Mesenchymal stem cell (in vitro differentiated cells and primary cell): Measurements from ENCODE around the gene SLC5A1.

Experiments
- DNase-seq: peaks from one replicate; pipeline ENCODE4 v3.0.0-alpha.2; 2013
- H2AFZ ChIP-seq: one replicate; pipeline ENCODE4 v1.6.1; 2013; ENCODE audit warnings: low read depth, mild to moderate bottlenecking, control low read depth, inconsistent platforms, low read length, moderate library complexity
- H2AK5ac ChIP-seq: 2 replicates; pipeline ENCODE4 v1.6.1; 2013; ENCODE audit warnings: low read length, moderate library complexity, mild to moderate bottlenecking, inconsistent platforms; ENCODE audit not compliant: severe bottlenecking
- H2BK120ac ChIP-seq: one replicate; pipeline ENCODE4 v1.6.1; 2013; ENCODE audit warnings: low read depth, mild to moderate bottlenecking, inconsistent platforms, low read length, moderate library complexity
- H2BK12ac ChIP-seq, 2 experiments: one replicate each; pipeline ENCODE4 v1.6.1; 2013; ENCODE audit warnings: inconsistent platforms in 2 of 2, low read length in 2 of 2, mild to moderate bottlenecking in 2 of 2, moderate library complexity in 2 of 2, control low read depth in 1 of 2
- H2BK15ac ChIP-seq: one replicate; pipeline ENCODE4 v1.6.1; 2013; ENCODE audit warnings: mild to moderate bottlenecking, low read depth, inconsistent platforms; ENCODE audit not compliant: poor library complexity, severe bottlenecking
- H2BK5ac ChIP-seq: 2 replicates; pipeline ENCODE4 v1.6.1; 2013; ENCODE audit warnings: low read depth, mild to moderate bottlenecking, low read length, control low read depth, inconsistent platforms; ENCODE audit not compliant: poor library complexity, severe bottlenecking
- H3K14ac ChIP-seq, 2 experiments: one replicate each; pipeline ENCODE4 v1.6.1; 2013; ENCODE audit warnings: inconsistent platforms in 2 of 2, low read length in 2 of 2, control low read depth in 1 of 2, mild to moderate bottlenecking in 1 of 2, moderate library complexity in 1 of 2
- H3K18ac ChIP-seq, 2 experiments: one replicate each; pipeline ENCODE4 v1.6.1; 2013; ENCODE audit warnings: inconsistent platforms in 2 of 2, low read length in 2 of 2, control low read depth in 1 of 2, low read depth in 1 of 2, mild to moderate bottlenecking in 1 of 2
- H3K23ac ChIP-seq, 2 experiments: one replicate each; pipeline ENCODE4 v1.6.1; 2013; ENCODE audit warnings: inconsistent platforms in 2 of 2, low read length in 2 of 2, mild to moderate bottlenecking in 2 of 2, moderate library complexity in 2 of 2, control low read depth in 1 of 2
- H3K27ac ChIP-seq: 2 replicates; pipeline ENCODE4 v1.5.1; 2013; ENCODE audit warnings: mild to moderate bottlenecking, moderate library complexity, low read length, control low read depth, inconsistent platforms; ENCODE audit not compliant: poor library complexity, severe bottlenecking
- H3K27me3 ChIP-seq, 2 experiments: 2 replicates each; pipeline versions ENCODE4 v1.6.1 to v1.7.0; 2013; ENCODE audit warnings: low read length in 2 of 2, mild to moderate bottlenecking in 2 of 2, moderate library complexity in 2 of 2, control low read depth in 1 of 2, inconsistent platforms in 1 of 2; ENCODE audit not compliant: control insufficient read depth in 1 of 2, insufficient read depth in 1 of 2
- H3K36me3 ChIP-seq, 2 experiments: 2 replicates each; pipeline versions ENCODE4 v1.6.1 to v1.7.0; 2013; ENCODE audit warnings: low read length in 2 of 2, control low read depth in 1 of 2, inconsistent platforms in 1 of 2, low read depth in 1 of 2, mild to moderate bottlenecking in 1 of 2; ENCODE audit not compliant: insufficient read depth in 2 of 2, control insufficient read depth in 1 of 2
- H3K4ac ChIP-seq, 2 experiments: one replicate each; pipeline ENCODE4 v1.6.1; 2013; ENCODE audit warnings: inconsistent platforms in 2 of 2, low read length in 2 of 2, mild to moderate bottlenecking in 2 of 2, moderate library complexity in 2 of 2, control low read depth in 1 of 2, low read depth in 1 of 2
- H3K4me1 ChIP-seq: 2 replicates; pipeline ENCODE4 v1.6.1; 2013; ENCODE audit warnings: low read depth, low read length, control low read depth; ENCODE audit not compliant: control insufficient read depth, insufficient read depth
- H3K4me2 ChIP-seq: 2 replicates; pipeline ENCODE4 v1.6.1; 2013; ENCODE audit warnings: low read length, mild to moderate bottlenecking, inconsistent platforms; ENCODE audit not compliant: poor library complexity, severe bottlenecking
- H3K4me3 ChIP-seq, 2 experiments: 2 replicates each; pipeline versions ENCODE4 v1.5.1 to v1.7.0; 2013; ENCODE audit warnings: low read length in 2 of 2, mild to moderate bottlenecking in 2 of 2, control low read depth in 1 of 2, low read depth in 1 of 2; ENCODE audit not compliant: insufficient read depth in 1 of 2
- H3K79me1 ChIP-seq: replicated peaks from 2 replicates; pipeline ENCODE4 v1.6.1; 2013; ENCODE audit warnings: mild to moderate bottlenecking, control low read depth, low read length, inconsistent platforms; ENCODE audit not compliant: poor library complexity, severe bottlenecking
- H3K9ac ChIP-seq: 2 replicates; pipeline ENCODE4 v1.7.0; 2013; ENCODE audit warnings: mild to moderate bottlenecking, low read length, moderate library complexity
- H3K9me3 ChIP-seq: 2 replicates; pipeline ENCODE4 v1.7.0; 2013; ENCODE audit warnings: mild to moderate bottlenecking, low read length; ENCODE audit not compliant: control insufficient read depth
- H4K8ac ChIP-seq: one replicate; pipeline ENCODE4 v1.6.1; 2013; ENCODE audit warnings: inconsistent platforms, mild to moderate bottlenecking, low read length, moderate library complexity
- H4K91ac ChIP-seq: one replicate; pipeline ENCODE4 v1.6.1; 2013; ENCODE audit warnings: mild to moderate bottlenecking, low read length, inconsistent platforms
- WGBS: methylation state at CpG from one replicate; pipeline ENCODE4 v1.1.7; 2013; ENCODE audit warnings: mixed read lengths; 5-methylcytosine and 5-hydroxymethylcytosine counted together

The SLC5A1 gene

GRCh38 chr22:32024796-32025195 is 18.3 kb upstream of the SLC5A1 start:
- H2AFZ ChIP-seq, result no peak overlapping the region
- H3K18ac ChIP-seq, result no peak overlapping the region
- no peak overlapping the region for H2BK5ac ChIP-seq
- 88% methylated on average over 1 of the region's 1 CpG for WGBS
- DNase-seq, result no peak
- peaks cover 0 to 14% of the 10 kb centered on the region in 2 experiments for H3K27me3 ChIP-seq
- no peaks in the 10 kb centered on the region for H3K79me1 ChIP-seq
- H3K4me1 ChIP-seq, result no peaks in the 10 kb centered on the region
- no peak overlapping the region for H2BK12ac ChIP-seq
- H3K14ac ChIP-seq, result no peak overlapping the region
- H4K91ac ChIP-seq, result no peak overlapping the region
- no peak overlapping the region for H3K23ac ChIP-seq
- no peak overlapping the region for H2BK120ac ChIP-seq
- no peak overlapping the region for H3K4me2 ChIP-seq
- peaks cover 2% of the 10 kb centered on the region for H3K9me3 ChIP-seq
- no peaks in the 10 kb centered on the region for H3K36me3 ChIP-seq
- no peak overlapping the region for H3K4ac ChIP-seq
- no peak overlapping the region for H3K4me3 ChIP-seq
- H3K9ac ChIP-seq, result no peak overlapping the region
- no peak overlapping the region for H3K27ac ChIP-seq
- no peak overlapping the region for H4K8ac ChIP-seq
- no peak overlapping the region for H2BK15ac ChIP-seq
- no peak overlapping the region for H2AK5ac ChIP-seq

DNA sequence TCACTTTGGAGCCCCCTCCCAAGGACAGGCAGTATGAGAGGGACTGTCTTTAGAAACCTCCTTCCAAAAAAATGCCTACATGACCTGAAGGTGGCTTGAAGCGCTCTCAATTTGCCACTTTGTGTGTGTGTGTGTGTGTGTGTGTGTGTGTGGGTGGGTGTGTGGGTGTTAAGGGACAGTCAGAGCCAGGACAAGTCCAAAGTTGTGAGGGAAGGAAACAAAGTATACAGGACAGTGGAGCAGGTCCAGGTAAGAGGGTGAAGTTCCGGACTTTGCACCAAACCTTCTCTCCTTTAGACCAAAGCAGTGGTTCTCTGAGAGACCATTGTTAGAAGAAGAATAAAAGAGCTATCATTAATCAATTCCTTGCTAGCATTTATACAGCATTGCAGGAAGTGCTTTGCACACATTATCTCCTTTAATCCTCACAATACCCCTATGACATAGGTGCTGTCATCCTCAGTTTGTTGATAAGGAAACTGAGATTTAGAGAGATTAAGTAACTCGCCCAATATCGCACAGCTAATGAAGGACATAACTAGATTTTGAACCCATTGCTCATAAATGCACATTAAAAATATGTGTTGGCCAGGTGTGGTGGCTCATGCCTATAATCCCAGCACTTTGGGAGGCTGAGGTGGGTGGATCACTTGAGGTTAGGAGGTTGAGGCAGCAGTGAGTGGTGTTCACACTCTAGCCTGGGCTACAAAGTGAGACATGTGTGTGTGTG is 12.4 kb upstream of the SLC5A1 start:
- H3K23ac ChIP-seq, result no peak overlapping the region
- H2BK15ac ChIP-seq, result no peak overlapping the region
- no peaks in the 10 kb centered on the region for H3K79me1 ChIP-seq
- no peak overlapping the region for H3K4me2 ChIP-seq
- no peaks in the 10 kb centered on the region for H3K4me1 ChIP-seq
- H3K27ac ChIP-seq, result no peak overlapping the region
- no peak overlapping the region for H2AFZ ChIP-seq
- H4K91ac ChIP-seq, result no peak overlapping the region
- no peak overlapping the region for H3K9ac ChIP-seq
- WGBS, result 80% methylated on average over 1 of the region's 4 CpGs
- no peaks in the 10 kb centered on the region for H3K36me3 ChIP-seq
- no peak overlapping the region for H3K4ac ChIP-seq
- H2BK12ac ChIP-seq, result no peak overlapping the region
- H2AK5ac ChIP-seq, result no peak overlapping the region
- peaks cover 14 to 27% of the 10 kb centered on the region in 2 experiments for H3K27me3 ChIP-seq
- no peak for DNase-seq
- no peak overlapping the region for H3K18ac ChIP-seq
- no peaks in the 10 kb centered on the region for H3K9me3 ChIP-seq
- no peak overlapping the region for H2BK120ac ChIP-seq
- no peak overlapping the region for H3K14ac ChIP-seq
- no peak overlapping the region for H2BK5ac ChIP-seq
- no peak overlapping the region for H3K4me3 ChIP-seq
- H4K8ac ChIP-seq, result no peak overlapping the region

GRCh38 chr22:32031466-32031865 is 11.6 kb upstream of the SLC5A1 start:
- H3K36me3 ChIP-seq, result no peaks in the 10 kb centered on the region
- no peak overlapping the region for H2BK15ac ChIP-seq
- no peak overlapping the region for H2BK5ac ChIP-seq
- no peaks in the 10 kb centered on the region for H3K9me3 ChIP-seq
- no peak overlapping the region for H4K8ac ChIP-seq
- no peak overlapping the region for H3K14ac ChIP-seq
- no peak overlapping the region for H3K4me2 ChIP-seq
- no peak overlapping the region for H3K23ac ChIP-seq
- no peak overlapping the region for H3K18ac ChIP-seq
- WGBS, result 76% methylated on average over 5 of the region's 5 CpGs
- H2BK12ac ChIP-seq, result no peak overlapping the region
- no peak overlapping the region for H2AK5ac ChIP-seq
- H3K4me1 ChIP-seq, result no peaks in the 10 kb centered on the region
- no peak overlapping the region for H3K9ac ChIP-seq
- peaks cover 14 to 30% of the 10 kb centered on the region in 2 experiments for H3K27me3 ChIP-seq
- no peak overlapping the region for H3K4ac ChIP-seq
- H4K91ac ChIP-seq, result no peak overlapping the region
- DNase-seq, result no peak
- no peak overlapping the region for H3K27ac ChIP-seq
- H3K4me3 ChIP-seq, result no peak overlapping the region
- no peaks in the 10 kb centered on the region for H3K79me1 ChIP-seq
- H2BK120ac ChIP-seq, result no peak overlapping the region
- no peak overlapping the region for H2AFZ ChIP-seq

DNA sequence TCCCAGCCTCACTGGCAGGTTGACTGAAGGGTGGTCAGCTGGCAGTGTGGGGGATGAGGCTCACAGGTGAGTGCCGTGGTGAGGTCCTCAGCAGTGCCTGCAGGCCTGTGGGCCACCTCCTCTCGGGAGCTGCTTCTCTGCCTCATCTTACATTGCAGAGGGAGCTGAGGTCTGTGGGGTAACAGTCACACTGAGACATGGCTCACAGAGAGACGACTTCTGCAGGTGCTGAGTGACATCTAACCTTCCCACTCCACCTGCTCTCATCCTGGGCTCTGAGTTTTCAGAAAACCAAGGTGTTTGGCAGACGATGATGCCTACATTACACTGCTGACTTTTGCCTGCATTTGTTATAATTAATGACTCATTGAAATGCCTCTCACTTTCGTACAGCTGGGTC is 8.8 kb upstream of the SLC5A1 start:
- H4K8ac ChIP-seq, result no peak overlapping the region
- H3K9ac ChIP-seq, result no peak overlapping the region
- no peak overlapping the region for H3K4ac ChIP-seq
- 56% methylated on average over 4 of the region's 5 CpGs for WGBS
- no peak overlapping the region for H2BK15ac ChIP-seq
- DNase-seq, result no peak
- H3K27ac ChIP-seq, result no peak overlapping the region
- H3K9me3 ChIP-seq, result no peaks in the 10 kb centered on the region
- no peak overlapping the region for H2AFZ ChIP-seq
- no peak overlapping the region for H3K4me3 ChIP-seq
- no peaks in the 10 kb centered on the region for H3K79me1 ChIP-seq
- no peak overlapping the region for H4K91ac ChIP-seq
- H2BK120ac ChIP-seq, result no peak overlapping the region
- no peak overlapping the region for H3K14ac ChIP-seq
- H3K18ac ChIP-seq, result no peak overlapping the region
- no peak overlapping the region for H2BK12ac ChIP-seq
- no peaks in the 10 kb centered on the region for H3K36me3 ChIP-seq
- H2AK5ac ChIP-seq, result no peak overlapping the region
- no peak overlapping the region for H3K4me2 ChIP-seq
- no peaks in the 10 kb centered on the region for H3K4me1 ChIP-seq
- H3K23ac ChIP-seq, result no peak overlapping the region
- peaks cover 14 to 35% of the 10 kb centered on the region in 2 experiments for H3K27me3 ChIP-seq
- no peak overlapping the region for H2BK5ac ChIP-seq
